ENCODE data around the gene NDUFAF2.

DNA sequence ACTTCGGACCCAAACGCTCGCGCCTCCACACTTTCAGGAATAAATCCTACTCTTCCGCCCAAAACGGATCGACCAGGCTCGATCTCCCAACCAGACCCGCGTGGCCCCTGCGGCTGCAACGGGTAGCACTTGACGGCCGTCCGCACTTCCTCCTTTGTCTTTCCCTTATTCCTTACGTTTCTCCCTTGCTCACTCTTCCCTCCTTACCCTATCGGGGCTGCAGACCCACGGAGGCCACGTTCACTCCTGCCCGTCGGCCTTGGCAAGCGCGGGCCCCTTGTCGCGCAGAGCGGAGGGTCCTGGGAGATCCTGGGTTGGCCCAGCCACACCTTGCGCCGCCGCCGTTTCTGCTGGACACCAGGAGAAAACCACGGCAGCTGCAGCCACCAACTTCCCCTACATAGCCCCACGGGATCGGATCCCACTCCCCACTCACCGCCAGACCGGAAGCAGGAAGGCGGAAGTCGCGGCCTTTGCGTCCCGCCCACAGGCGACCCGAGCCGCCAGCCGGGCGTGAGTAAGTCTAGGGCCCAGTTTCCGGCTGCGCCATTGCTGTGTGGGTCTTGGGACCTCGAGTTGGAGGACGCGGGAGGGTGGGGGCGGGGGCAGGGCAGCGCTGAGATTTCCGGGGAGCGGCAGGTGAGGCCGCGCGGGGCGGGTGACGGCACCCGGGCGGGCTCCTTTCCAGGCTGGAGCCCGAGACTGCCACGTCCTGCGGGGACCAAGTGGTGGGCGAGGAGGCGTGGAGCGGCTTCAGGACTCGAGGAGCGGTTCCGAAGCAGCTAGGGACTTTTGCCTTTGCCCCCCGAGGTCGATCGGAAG is 217.2 kb downstream of the NDUFAF2 start, which contains the start of gene SMIM15:
- TF ChIP-seq EP300 (IDR thresholded peaks at IDR 0.05) = no peak
- TF ChIP-seq, protein P1, sequence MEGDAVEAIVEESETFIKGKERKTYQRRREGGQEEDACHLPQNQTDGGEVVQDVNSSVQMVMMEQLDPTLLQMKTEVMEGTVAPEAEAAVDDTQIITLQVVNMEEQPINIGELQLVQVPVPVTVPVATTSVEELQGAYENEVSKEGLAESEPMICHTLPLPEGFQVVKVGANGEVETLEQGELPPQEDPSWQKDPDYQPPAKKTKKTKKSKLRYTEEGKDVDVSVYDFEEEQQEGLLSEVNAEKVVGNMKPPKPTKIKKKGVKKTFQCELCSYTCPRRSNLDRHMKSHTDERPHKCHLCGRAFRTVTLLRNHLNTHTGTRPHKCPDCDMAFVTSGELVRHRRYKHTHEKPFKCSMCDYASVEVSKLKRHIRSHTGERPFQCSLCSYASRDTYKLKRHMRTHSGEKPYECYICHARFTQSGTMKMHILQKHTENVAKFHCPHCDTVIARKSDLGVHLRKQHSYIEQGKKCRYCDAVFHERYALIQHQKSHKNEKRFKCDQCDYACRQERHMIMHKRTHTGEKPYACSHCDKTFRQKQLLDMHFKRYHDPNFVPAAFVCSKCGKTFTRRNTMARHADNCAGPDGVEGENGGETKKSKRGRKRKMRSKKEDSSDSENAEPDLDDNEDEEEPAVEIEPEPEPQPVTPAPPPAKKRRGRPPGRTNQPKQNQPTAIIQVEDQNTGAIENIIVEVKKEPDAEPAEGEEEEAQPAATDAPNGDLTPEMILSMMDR (IDR thresholded peaks at IDR 0.05) = no peak
- TF ChIP-seq POLR2A (IDR thresholded peaks at IDR 0.05) = peak; percentile 59 to 63
- peak; percentile 79 for TF ChIP-seq POLR2AphosphoS5 (IDR thresholded peaks at IDR 0.05)

Measured in gastroesophageal sphincter (tissue), 3 donors.